Right ventricle myocardium inferior (tissue), 1 donor: ENCODE data around the gene OGFR. TPM values are rescaled to one million over a fixed set of nuclear protein-coding genes. Genes with fewer than 3 reads are reported as not detected.
A peak's percentile ranks its signal among the peaks of the same experiment; 100 is the strongest.

Source experiments
- ATAC-seq: fragments of 200-7000 bp; cut with Tn5 transposase; one replicate; pipeline ENCODE4 v1.9.1; 2020; ENCODE audit warnings: mild to moderate bottlenecking, moderate library complexity
- DNase-seq: peaks from one replicate; pipeline ENCODE4 v3.0.0; 2021; ENCODE audit errors: missing footprints
- intact Hi-C: fragments of 100-400 bp; cut with DNase I; formaldehyde crosslinking; loops from one replicate; pipeline ENCODE4 v1.11.0; 2022
- total RNA-seq: library from RNA; stranded (reverse); fragmentation: NEBNext Ultra II Directional; extraction: Animal tissue kit (Norgen Biotek cat#: 25700); gene quantifications from one replicate; pipeline ENCODE4 v1.2.1, GENCODE V29; 2021
- donor health status: DM: no; HTN: yes; CAD: no; lungs with severe emphysema.

The OGFR gene
- total RNA-seq, 1 donor from 2014 or later, result 22.5 TPM

GRCh38 chr20:62794007-62794724 lies 10.5 kb upstream of the OGFR start:
- intact Hi-C loops, result loop anchor here (5.0 to 10.0 kb wide), 4 partner anchors 172 to 489 kb away; partner anchors contain the start of genes ADRM1 and RPS21
- ATAC-seq (peak; percentile 94), DNase-seq (peak; percentile 99)

DNA sequence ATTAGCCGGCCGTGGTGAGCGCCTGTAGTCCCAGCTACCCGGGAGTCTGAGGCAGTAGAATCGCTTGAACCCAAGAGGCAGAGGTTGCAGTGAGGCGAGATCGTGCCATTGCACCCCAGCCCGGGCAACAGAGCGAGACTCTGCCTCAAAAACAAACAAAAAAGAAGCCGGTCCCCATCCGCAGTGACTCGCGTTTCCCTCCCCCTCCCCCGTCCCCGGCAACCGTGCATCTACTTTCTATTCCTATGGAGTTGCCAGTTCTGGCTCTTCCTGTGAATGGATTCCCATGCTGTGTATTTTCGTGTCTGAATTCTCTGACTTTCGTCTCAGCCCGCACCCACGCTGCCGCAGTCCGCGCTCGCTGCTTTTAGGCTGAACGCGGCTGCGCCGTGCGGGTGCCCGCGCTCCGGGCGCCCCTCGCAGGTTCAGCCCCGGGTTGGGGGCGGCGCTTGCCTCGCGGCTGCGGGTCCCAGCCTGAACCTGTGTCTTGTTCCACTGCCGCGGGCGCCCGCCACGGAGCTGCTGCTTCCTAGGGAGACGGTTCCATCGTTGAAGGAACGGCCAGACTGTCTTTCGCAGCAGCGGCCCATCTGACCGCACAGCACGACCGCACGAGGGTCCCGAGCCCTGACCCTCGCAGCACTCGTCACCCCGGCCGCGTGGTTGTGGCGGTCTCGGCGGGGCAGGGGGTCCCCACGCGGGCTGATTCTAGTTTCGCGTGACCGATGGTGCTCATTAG lies 9.4 kb upstream of the OGFR start:
- DNase-seq (peak; percentile 84), ATAC-seq (no peak)
- intact Hi-C loops, result loop anchor here (10.0 kb wide), 2 partner anchors 410 to 490 kb away; partner anchors contain the start of genes ADRM1 and RPS21

DNA sequence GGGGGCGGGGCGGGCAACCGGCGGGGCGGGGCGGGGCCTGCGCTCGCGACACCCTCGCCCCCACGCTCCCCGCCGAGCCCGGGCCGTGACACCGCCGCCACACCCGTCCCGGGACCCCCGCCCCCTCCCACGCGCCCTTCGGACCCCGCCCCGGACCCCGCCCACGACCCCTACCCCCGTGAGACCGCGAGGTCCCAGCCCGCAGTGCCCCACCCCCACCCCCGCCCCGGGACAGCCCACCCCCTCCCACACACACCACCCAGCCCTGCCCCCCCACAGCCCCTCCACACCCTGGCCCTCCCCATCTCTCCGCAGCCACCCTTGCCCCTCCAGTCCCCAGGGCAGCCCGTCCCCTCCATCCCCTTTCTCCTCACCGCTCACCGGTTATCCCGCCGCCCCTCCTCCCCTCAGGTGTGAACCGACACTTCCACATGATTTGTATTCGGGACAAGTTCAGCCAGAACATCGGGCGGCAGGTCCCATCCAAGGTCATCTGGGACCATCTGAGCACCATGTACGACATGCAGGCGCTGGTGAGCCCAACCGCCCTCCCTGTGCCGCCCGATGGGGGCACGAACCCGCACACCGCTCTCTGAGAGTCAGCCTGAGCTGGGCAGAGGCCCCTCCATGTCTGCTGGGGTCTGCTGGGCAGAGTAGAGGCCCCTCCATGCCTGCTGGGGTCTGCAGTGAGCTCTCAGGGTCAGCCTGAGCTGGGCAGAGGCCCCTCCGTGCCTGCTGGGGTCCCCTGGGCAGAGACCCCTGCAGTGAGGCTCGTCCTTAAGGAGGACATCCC lies 7.7 kb upstream of the OGFR start:
- ATAC-seq (no peak), DNase-seq (peak; percentile 62)
- intact Hi-C loops, result loop anchor here (10.0 kb wide), 2 partner anchors 412 to 492 kb away; partner anchors contain the start of genes ADRM1 and RPS21

GRCh38 chr20:62797671-62798532 lies 6.7 kb upstream of the OGFR start:
- ATAC-seq, result no peak
- intact Hi-C loops, result loop anchor here (10.0 kb wide), 2 partner anchors 413 to 493 kb away; partner anchors contain the start of genes ADRM1 and RPS21
- peak; percentile 64 for DNase-seq

- DNase-seq, result no peak
- ATAC-seq, result no peak
- intact Hi-C loops, result loop anchor here (10.0 kb wide), 2 partner anchors 414 to 494 kb away; partner anchors contain the start of genes ADRM1 and RPS21
Observed at GRCh38 chr20:62799036-62799435, 5.6 kb upstream of the OGFR start.

DNA sequence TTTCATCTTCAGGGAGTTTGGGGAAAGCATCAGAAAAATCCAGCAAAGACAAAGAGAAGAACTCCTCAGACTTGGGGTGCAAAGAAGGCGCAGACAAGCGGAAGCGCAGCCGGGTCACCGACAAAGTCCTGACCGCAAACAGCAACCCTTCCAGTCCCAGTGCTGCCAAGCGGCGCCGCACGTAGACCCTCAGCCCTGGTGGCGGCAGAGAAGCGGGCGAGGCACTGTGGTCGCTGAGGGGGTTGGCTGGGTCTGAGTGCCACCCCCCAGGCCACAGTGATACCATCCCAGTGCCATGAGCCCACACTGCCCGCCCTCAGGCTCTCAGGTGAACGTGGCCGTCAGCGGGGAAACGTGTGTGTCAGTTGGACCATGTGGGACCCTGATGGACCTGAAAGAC lies 5.2 kb upstream of the OGFR start:
- intact Hi-C loops, result loop anchor here (10.0 kb wide), 2 partner anchors 415 to 495 kb away; partner anchors contain the start of genes ADRM1 and RPS21
- DNase-seq (no peak), ATAC-seq (no peak)

GRCh38 chr20:62799873-62800272 lies 4.8 kb upstream of the OGFR start:
- DNase-seq (no peak), ATAC-seq (no peak)
- intact Hi-C loops, result loop anchor here (10.0 kb wide), 2 partner anchors 415 to 495 kb away; partner anchors contain the start of genes ADRM1 and RPS21

- DNase-seq (peak; percentile 62), ATAC-seq (no peak)
- intact Hi-C loops, result no loop called here
Observed at GRCh38 chr20:62800314-62801259, 4.0 kb upstream of the OGFR start.

- DNase-seq (peak; percentile 46), ATAC-seq (peak; percentile 22)
- intact Hi-C loops, result no loop called here
Observed at GRCh38 chr20:62801284-62802010, 3.2 kb upstream of the OGFR start.

- ATAC-seq (peak; percentile 26), DNase-seq (no peak)
- intact Hi-C loops, result no loop called here
Observed at GRCh38 chr20:62802026-62802712, 2.5 kb upstream of the OGFR start.

DNA sequence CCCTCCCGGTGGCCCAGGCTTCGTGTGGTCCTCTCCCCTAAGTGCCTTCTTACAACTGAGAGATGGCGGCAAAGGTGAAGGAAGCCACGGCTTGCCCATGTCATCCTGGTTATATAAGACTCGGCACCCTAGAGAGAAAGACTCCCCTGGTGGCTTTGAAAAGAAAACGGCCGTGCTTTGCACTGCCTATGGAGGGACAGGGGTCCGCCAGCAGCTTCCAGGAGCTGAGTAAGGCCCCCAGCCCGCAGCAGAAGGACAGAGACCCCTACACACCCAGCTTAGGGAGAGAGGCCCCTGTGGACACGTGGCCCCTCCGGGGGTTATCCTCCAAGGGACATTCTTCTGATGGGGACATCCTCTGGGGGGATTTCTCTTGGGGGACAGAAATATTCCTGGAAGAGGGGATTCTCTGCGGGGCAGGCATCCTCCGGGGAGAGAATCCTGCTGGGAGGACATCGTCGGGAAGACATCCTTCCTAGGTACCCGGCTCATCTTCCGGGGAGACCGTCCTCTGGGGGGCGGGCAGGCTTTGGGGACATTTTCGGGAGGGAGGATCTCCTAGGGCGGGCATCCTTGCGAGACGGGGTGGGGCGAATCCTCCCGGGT lies 511 bp upstream of the OGFR start:
- intact Hi-C loops, result no loop called here
- ATAC-seq (no peak), DNase-seq (peak; percentile 60)

- DNase-seq, result no peak
- intact Hi-C loops, result no loop called here
- ATAC-seq, result no peak
Observed at GRCh38 chr20:62805155-62805710, 598 bp downstream of the OGFR start.

DNA sequence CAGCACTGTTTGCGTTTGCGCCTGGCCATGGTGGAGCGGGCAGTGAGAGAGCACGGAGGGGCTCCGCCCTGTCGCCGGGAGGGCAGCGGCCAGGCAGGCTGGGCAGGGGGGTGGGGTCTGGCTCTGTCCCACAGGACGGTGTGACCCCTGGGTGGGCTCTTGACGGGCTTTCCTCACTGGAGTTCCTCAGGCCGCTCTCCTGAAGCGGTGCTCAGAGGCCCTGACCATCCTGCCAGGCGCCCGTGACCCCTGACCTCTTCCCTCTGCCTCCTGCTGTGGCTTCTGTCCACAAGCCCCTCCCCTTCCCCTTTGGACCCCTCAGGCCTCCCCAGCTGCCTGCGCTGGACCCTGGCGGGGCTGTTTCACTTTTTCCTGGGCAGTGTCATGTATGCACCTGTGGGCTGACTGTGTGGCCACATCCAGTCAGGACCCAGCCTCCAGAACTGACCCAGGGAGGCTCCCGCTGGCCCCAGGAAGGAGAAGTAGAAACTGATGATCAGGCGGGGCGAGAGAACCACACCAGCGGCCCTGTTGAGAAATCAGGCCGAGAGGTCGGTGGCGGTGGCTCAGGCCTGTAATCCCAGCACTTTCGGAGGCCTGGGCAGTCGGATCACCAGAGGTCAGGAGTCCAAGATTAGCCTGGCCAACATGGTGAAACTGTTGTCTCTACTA lies 1.2 kb downstream of the OGFR start:
- intact Hi-C loops, result no loop called here
- ATAC-seq, result peak; percentile 18
- DNase-seq, result peak; percentile 84

GRCh38 chr20:62806383-62807050 lies 1.9 kb downstream of the OGFR start:
- DNase-seq (no peak), ATAC-seq (no peak)
- intact Hi-C loops, result no loop called here
